ENCODE data around the gene PTPRK. TPM values are rescaled to one million over a fixed set of nuclear protein-coding genes. Genes with fewer than 3 reads are reported as not detected.

PTPRK gene
- total RNA-seq, 4 donors from 2014 or later: 7.3 to 22.9 (median 13.0) TPM

DNA sequence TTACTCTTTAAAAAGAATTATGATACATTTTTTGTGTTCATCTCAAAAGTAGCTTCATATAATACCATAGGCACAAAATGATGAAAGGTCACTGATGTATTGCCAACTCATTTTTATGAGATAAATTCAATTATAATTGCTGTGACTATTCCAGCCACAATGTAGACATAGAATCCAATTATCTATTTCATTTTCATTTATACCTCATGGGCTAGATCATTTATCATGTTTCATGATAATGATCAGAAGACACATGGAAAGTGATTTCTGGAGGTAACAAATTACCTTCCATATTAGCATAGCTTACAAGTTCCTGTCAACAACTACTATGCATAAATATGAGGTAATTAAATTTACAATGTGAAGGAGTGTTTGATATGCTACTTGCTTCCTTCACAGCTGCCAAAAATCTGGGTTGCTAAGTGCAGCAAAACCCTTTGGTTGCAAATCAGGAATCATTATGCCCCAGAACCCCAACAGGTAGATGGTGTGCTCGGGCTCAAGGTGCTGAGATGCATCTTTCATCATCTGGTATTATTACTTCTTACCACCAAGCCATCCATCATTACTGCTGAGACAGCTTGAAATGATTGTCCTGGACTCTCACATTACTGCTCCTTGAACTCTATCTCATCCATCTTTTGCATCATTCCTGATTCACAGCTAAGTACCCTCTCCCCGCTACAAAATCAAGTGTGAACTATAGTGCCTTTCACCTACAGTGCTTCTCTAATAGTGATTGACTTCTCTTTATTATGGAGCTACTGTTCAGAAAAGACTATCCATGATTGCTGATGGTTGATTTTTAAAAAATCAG is 313.6 kb downstream of the PTPRK start:
- TF ChIP-seq, protein P1, sequence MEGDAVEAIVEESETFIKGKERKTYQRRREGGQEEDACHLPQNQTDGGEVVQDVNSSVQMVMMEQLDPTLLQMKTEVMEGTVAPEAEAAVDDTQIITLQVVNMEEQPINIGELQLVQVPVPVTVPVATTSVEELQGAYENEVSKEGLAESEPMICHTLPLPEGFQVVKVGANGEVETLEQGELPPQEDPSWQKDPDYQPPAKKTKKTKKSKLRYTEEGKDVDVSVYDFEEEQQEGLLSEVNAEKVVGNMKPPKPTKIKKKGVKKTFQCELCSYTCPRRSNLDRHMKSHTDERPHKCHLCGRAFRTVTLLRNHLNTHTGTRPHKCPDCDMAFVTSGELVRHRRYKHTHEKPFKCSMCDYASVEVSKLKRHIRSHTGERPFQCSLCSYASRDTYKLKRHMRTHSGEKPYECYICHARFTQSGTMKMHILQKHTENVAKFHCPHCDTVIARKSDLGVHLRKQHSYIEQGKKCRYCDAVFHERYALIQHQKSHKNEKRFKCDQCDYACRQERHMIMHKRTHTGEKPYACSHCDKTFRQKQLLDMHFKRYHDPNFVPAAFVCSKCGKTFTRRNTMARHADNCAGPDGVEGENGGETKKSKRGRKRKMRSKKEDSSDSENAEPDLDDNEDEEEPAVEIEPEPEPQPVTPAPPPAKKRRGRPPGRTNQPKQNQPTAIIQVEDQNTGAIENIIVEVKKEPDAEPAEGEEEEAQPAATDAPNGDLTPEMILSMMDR (IDR thresholded peaks at IDR 0.05 in 4 of 5, conservative IDR thresholded peaks at IDR 0.05 in 1 of 5): no peak
- TF ChIP-seq POLR2A (IDR thresholded peaks at IDR 0.05): no peak
- Histone ChIP-seq H3K27ac (no peak overlapping the region), H3K27me3 (no peaks in the 10 kb centered on the region), H3K9me3 (no peaks in the 10 kb centered on the region), H3K4me3 (no peak overlapping the region), H3K36me3 (no peaks in the 10 kb centered on the region), H3K4me1 (no peaks in the 10 kb centered on the region)
- ATAC-seq (no peak), DNase-seq (no peak)
- in situ Hi-C loops (cut with MboI; ENCODE audit: low sequenced_read_pairs in 4 of 4): no loop called here
- intact Hi-C loops (cut with DNase I; ENCODE audit: low total_unique reads): no loop called here

DNA sequence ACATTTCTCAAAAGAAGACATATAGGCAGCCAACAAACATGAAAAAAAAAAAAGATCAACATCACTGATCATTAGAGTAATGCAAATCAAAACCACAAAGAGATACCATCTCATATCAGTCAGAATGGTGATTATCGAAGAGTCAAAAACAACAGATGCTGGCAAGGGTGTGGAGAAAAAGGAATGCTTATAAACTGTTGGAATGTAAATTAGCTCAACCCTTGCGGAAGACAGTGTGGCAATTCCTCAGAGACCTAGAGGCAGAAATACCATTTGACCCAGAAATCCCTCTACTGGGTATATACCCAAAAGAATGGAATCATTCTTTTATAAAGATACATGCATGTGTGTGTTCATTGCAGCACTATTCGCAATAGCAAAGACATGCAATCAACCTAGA is 315.8 kb downstream of the PTPRK start:
- H3K4me1 ChIP-seq: no peaks in the 10 kb centered on the region
- no peak for TF ChIP-seq POLR2A (IDR thresholded peaks at IDR 0.05)
- TF ChIP-seq, protein P1 (IDR thresholded peaks at IDR 0.05 in 4 of 5, conservative IDR thresholded peaks at IDR 0.05 in 1 of 5): no peak
- H3K36me3 ChIP-seq: no peaks in the 10 kb centered on the region
- no peaks in the 10 kb centered on the region for H3K9me3 ChIP-seq
- in situ Hi-C loops (cut with MboI; ENCODE audit: low sequenced_read_pairs in 4 of 4): no loop called here
- H3K27ac ChIP-seq: no peak overlapping the region
- ATAC-seq (no peak), DNase-seq (no peak)
- no peak overlapping the region for H3K4me3 ChIP-seq
- H3K27me3 ChIP-seq: no peaks in the 10 kb centered on the region
- intact Hi-C loops (cut with DNase I; ENCODE audit: low total_unique reads): no loop called here

DNA sequence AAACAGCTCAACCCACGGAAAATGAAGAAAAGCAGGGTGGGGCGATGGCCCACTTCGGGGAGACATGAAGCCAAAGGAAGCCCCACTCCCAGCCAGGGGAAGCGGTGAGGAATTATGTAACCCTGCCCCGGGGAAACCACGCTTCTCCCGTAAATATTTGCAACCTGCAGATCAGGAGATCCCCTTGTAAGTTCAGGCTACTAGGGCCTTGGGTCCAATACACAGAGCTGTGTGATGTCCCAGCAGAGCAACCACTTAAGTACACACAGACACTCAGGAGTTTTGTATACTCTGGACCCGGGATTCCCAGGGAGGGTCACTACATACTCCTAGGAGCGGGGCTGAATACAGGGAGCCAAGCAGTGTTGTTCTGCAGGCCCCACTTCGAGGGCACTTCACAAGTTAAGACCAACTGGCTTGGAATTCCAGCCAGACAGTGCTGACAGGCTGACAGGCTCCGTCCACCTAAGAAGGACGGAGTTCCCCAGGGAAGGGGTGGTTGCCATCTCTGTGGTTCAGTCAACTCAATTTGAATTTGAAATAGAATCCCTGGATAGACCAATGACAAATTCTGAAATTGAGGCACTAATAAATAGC is 318.1 kb downstream of the PTPRK start:
- DNase-seq (no peak), ATAC-seq (no peak)
- in situ Hi-C loops (cut with MboI; ENCODE audit: low sequenced_read_pairs in 4 of 4) (no loop called here), intact Hi-C loops (cut with DNase I; ENCODE audit: low total_unique reads) (no loop called here)
- H3K27me3 ChIP-seq: no peaks in the 10 kb centered on the region
- H3K9me3 ChIP-seq: no peaks in the 10 kb centered on the region
- no peak overlapping the region for H3K4me3 ChIP-seq
- no peak overlapping the region for H3K27ac ChIP-seq
- no peaks in the 10 kb centered on the region for H3K36me3 ChIP-seq
- TF ChIP-seq POLR2A (IDR thresholded peaks at IDR 0.05): no peak
- no peaks in the 10 kb centered on the region for H3K4me1 ChIP-seq

DNA sequence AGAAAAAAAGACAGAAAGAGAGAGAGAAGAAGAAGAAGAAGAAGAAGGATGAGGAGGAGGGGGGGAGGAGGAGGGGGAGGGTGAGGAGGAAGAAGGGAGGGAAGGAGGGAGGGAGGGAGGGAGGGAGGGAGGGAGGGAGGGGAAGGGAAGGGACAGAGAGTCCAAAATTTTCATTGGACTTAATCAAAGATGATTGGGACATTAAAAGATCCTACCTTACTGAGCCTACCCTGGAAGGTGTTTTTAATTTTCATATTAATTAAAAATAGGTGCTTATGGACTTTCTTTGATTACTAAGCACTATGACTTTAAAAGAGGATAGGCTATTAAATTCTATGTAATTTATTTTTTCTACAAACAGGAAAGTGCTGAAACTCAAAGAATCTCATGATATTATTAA is 319.6 kb downstream of the PTPRK start:
- no peak for TF ChIP-seq POLR2A (IDR thresholded peaks at IDR 0.05)
- TF ChIP-seq, protein P1 (IDR thresholded peaks at IDR 0.05 in 4 of 5, conservative IDR thresholded peaks at IDR 0.05 in 1 of 5): no peak
- H3K9me3 ChIP-seq: no peaks in the 10 kb centered on the region
- intact Hi-C loops (cut with DNase I; ENCODE audit: low total_unique reads): no loop called here
- H3K27me3 ChIP-seq: no peaks in the 10 kb centered on the region
- H3K4me1 ChIP-seq: no peaks in the 10 kb centered on the region
- no peaks in the 10 kb centered on the region for H3K36me3 ChIP-seq
- ATAC-seq (no peak), DNase-seq (no peak)
- in situ Hi-C loops (cut with MboI; ENCODE audit: low sequenced_read_pairs in 4 of 4): no loop called here
- no peak overlapping the region for H3K4me3 ChIP-seq
- no peak overlapping the region for H3K27ac ChIP-seq

DNA sequence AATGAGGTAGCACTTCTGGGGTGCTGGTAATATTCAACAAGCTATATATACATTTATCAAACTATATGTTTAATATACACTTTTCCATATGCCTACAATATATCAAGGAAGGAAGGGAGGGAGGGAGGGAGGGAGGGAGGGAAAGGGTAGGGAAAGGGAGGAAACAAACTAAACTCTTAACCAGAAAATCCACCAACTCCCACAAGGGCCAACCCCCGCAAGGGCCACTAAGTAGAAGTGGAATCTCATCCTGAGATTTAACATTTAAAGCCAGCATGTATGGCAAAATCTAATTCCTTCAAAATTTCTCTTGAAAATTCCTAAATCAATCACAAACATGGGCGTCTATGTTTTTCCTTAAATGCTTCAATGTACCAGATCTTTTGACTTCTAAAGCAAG is 320.9 kb downstream of the PTPRK start:
- ATAC-seq: no peak
- H3K4me1 ChIP-seq: no peaks in the 10 kb centered on the region
- in situ Hi-C loops (cut with MboI; ENCODE audit: low sequenced_read_pairs in 4 of 4): no loop called here
- no peak overlapping the region for H3K27ac ChIP-seq
- no peak for DNase-seq
- no peaks in the 10 kb centered on the region for H3K36me3 ChIP-seq
- H3K9me3 ChIP-seq: no peaks in the 10 kb centered on the region
- TF ChIP-seq, protein P1 (IDR thresholded peaks at IDR 0.05 in 4 of 5, conservative IDR thresholded peaks at IDR 0.05 in 1 of 5): no peak
- no peak for TF ChIP-seq POLR2A (IDR thresholded peaks at IDR 0.05)
- H3K27me3 ChIP-seq: no peaks in the 10 kb centered on the region
- intact Hi-C loops (cut with DNase I; ENCODE audit: low total_unique reads): no loop called here
- H3K4me3 ChIP-seq: no peak overlapping the region
